Testis (tissue), 3 donors: ENCODE data around the gene GP1BA. TPM values are rescaled to one million over a fixed set of nuclear protein-coding genes. Genes with fewer than 3 reads are reported as not detected.

Experiments used
- DNase-seq: peaks from one replicate; pipeline ENCODE4 v3.0.0-alpha.2; 2019
- H3K27ac ChIP-seq, 2 donors: fragments of 200-600 bp; sonication (generic); one replicate each; pipeline ENCODE4 v1.5.1; 2019
- H3K27me3 ChIP-seq: fragments of 200-600 bp; sonication (generic); one replicate; pipeline ENCODE4 v1.5.1; 2019
- H3K36me3 ChIP-seq: fragments of 200-600 bp; sonication (generic); one replicate; pipeline ENCODE4 v1.5.1; 2017; ENCODE audit warnings: low read depth; ENCODE audit errors: missing control alignments
- H3K4me1 ChIP-seq: fragments of 200-600 bp; sonication (generic); one replicate; pipeline ENCODE4 v1.5.1; 2019
- H3K4me3 ChIP-seq, 2 donors: fragments of 200-600 bp; sonication (generic); one replicate each; pipeline ENCODE4 v1.5.1; 2017 to 2019
- H3K9me3 ChIP-seq: fragments of 200-600 bp; sonication (generic); one replicate; pipeline ENCODE4 v1.5.1; 2017
- POLR2A ChIP-seq: fragments of 450-650 bp; IDR thresholded peaks from one replicate; pipeline ENCODE4 v1.6.1; 2017; ENCODE audit warnings: antibody characterized with exemption, mild to moderate bottlenecking, moderate library complexity
- WGBS, 2 donors: methylation state at CpG; one replicate each; pipeline ENCODE4 v1.1.5; 2018; 5-methylcytosine and 5-hydroxymethylcytosine counted together
- intact Hi-C: fragments of 100-400 bp; cut with DNase I; formaldehyde crosslinking; loops from one replicate; pipeline ENCODE4 v1.15.1; 2023; ENCODE audit warnings: low total_unique reads
- polyA plus RNA-seq: library from polyadenylated mRNA; stranded (reverse); fragments of 350-450 nt; fragmentation: Illumina TruSeq; extraction: RNeasy Lipid Tissue Mini Kit (QIAGEN cat#74804); gene quantifications from one replicate; pipeline ENCODE4 v1.2.3, GENCODE V29; 2014; ENCODE audit warnings: low read depth, low replicate concordance; ENCODE audit not compliant: insufficient read depth
- total RNA-seq, 2 donors: library from RNA; depleted of rRNA; stranded (reverse); fragments of >200 nt; gene quantifications; one replicate each; pipeline ENCODE4 v1.2.3, GENCODE V29; 2016
- TF ChIP-seq, protein P1 (sequence below), 3 experiments: fragments of 450-650 bp in 2 of 3; fragments of 200-600 bp in 1 of 3; sonication (generic) in 1 of 3; IDR thresholded peaks; one replicate each; pipeline ENCODE4 v1.5.1; 2016 to 2019; ENCODE audit warnings: antibody characterized with exemption in 3 of 3, mild to moderate bottlenecking in 2 of 3, moderate library complexity in 1 of 3

Gene GP1BA
- total and polyA plus RNA-seq, 3 donors from 2014 or later, result 0.12 to 0.88 (median 0.47) TPM

DNA sequence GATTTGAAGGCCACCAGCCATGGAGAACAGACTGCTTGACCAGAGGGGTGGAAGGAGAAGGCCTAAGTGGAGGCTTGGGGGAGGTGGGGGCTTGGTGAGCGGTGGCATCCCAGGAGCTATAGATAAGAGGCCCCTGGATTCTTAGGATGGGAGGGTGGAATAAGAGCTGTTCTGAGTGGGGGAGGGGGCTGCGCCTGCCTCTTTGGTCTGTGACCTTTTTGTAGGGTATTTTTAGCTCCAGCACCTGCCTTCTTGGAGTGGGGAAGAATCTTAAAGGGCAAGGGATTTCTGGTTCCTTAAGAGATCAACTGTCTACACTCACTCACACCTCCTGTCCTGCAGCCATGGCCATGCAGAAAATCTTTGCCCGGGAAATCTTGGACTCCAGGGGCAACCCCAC, 19.4 kb downstream of the GP1BA start:
- peaks cover 7% of the 10 kb centered on the region for H3K4me1 ChIP-seq
- H3K9me3 ChIP-seq, result no peaks in the 10 kb centered on the region
- H3K27ac ChIP-seq, result no peak overlapping the region
- no peaks in the 10 kb centered on the region for H3K36me3 ChIP-seq
- TF ChIP-seq POLR2A, result no peak
- TF ChIP-seq, protein P1, sequence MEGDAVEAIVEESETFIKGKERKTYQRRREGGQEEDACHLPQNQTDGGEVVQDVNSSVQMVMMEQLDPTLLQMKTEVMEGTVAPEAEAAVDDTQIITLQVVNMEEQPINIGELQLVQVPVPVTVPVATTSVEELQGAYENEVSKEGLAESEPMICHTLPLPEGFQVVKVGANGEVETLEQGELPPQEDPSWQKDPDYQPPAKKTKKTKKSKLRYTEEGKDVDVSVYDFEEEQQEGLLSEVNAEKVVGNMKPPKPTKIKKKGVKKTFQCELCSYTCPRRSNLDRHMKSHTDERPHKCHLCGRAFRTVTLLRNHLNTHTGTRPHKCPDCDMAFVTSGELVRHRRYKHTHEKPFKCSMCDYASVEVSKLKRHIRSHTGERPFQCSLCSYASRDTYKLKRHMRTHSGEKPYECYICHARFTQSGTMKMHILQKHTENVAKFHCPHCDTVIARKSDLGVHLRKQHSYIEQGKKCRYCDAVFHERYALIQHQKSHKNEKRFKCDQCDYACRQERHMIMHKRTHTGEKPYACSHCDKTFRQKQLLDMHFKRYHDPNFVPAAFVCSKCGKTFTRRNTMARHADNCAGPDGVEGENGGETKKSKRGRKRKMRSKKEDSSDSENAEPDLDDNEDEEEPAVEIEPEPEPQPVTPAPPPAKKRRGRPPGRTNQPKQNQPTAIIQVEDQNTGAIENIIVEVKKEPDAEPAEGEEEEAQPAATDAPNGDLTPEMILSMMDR (IDR thresholded peaks at IDR 0.05), result no peak
- no peaks in the 10 kb centered on the region for H3K27me3 ChIP-seq
- WGBS, 2 donors, result 65 to 68% methylated on average over 3 of the region's 3 CpGs
- no peak overlapping the region for H3K4me3 ChIP-seq
- DNase-seq, result no peak
- intact Hi-C loops, result no loop called here

DNA sequence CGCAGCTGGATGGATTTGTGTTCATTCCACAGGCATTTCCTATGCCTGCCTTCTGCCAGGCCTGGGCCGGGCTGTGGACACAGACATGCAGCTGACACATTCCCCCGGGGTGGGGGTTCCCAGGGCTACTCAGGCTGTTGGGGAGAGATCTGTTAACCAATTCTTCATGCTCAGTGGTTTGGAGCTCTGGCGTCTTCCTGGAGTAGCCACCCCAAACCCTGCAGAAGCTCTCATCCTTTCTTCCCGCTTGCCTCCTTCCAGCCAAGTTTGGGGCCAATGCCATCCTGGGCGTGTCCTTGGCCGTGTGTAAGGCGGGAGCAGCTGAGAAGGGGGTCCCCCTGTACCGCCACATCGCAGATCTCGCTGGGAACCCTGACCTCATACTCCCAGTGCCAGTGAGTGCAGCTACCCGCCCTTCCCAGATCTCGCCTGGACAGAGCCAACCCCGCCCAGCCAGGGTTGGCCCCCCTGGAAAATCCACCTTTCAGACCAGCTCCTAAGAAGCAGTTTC, 21.4 kb downstream of the GP1BA start:
- Histone ChIP-seq H3K27me3 (no peaks in the 10 kb centered on the region), H3K4me1 (no peaks in the 10 kb centered on the region), H3K4me3 (no peak overlapping the region), H3K9me3 (no peaks in the 10 kb centered on the region), H3K36me3 (no peaks in the 10 kb centered on the region), H3K27ac (no peak overlapping the region)
- TF ChIP-seq, protein P1 (IDR thresholded peaks at IDR 0.05), result no peak
- TF ChIP-seq POLR2A, result no peak
- WGBS, 2 donors, result 81 to 88% methylated on average over 14 of the region's 14 CpGs
- no peak for DNase-seq
- intact Hi-C loops, result no loop called here

DNA sequence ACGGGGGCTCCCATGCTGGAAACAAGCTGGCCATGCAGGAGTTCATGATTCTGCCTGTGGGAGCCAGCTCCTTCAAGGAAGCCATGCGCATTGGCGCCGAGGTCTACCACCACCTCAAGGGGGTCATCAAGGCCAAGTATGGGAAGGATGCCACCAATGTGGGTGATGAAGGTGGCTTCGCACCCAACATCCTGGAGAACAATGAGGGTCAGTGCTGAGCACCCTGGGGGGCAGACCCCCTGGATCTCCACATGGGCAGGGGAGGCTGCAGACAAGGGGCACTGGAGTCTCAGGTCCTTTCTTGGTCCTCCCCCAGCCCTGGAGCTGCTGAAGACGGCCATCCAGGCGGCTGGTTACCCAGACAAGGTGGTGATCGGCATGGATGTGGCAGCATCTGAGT, 23.0 kb downstream of the GP1BA start:
- intact Hi-C loops, result no loop called here
- DNase-seq, result no peak
- Histone ChIP-seq H3K4me3 (no peak overlapping the region), H3K27ac (no peak overlapping the region), H3K27me3 (no peaks in the 10 kb centered on the region), H3K4me1 (no peaks in the 10 kb centered on the region), H3K36me3 (no peaks in the 10 kb centered on the region), H3K9me3 (no peaks in the 10 kb centered on the region)
- no peak for TF ChIP-seq POLR2A
- TF ChIP-seq, protein P1 (IDR thresholded peaks at IDR 0.05), result no peak
- 82 to 97% methylated on average over 5 to 6 of the region's 8 CpGs for WGBS, 2 donors

DNA sequence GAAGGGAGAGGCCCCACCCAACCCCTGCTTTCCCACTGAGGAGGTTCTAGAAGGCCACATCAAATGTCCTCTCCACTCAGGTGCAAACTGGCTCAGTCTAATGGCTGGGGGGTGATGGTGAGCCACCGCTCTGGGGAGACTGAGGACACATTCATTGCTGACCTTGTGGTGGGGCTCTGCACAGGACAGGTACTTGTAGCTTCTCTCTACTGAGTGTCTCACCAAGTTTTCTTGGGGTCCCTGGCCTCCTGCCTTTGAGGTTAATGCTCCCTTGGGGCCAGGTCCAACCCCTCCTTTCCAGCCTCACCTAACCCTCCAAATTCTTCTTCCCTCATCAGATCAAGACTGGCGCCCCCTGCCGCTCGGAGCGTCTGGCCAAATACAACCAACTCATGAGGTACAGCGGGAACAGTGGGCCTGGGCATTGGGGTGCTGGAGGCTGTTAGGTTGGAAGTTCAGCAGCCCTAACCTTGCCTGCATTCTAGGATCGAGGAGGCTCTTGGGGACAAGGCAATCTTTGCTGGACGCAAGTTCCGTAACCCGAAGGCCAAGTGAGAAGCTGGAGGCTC, 24.5 kb downstream of the GP1BA start:
- H3K9me3 ChIP-seq, result no peaks in the 10 kb centered on the region
- no peaks in the 10 kb centered on the region for H3K36me3 ChIP-seq
- intact Hi-C loops, result no loop called here
- no peaks in the 10 kb centered on the region for H3K27me3 ChIP-seq
- WGBS, 2 donors, result 81 to 89% methylated on average over 7 to 10 of the region's 10 CpGs
- no peak for DNase-seq
- TF ChIP-seq, protein P1 (IDR thresholded peaks at IDR 0.05), result no peak
- no peak for TF ChIP-seq POLR2A
- H3K27ac ChIP-seq, result no peak overlapping the region
- no peak overlapping the region for H3K4me3 ChIP-seq
- no peaks in the 10 kb centered on the region for H3K4me1 ChIP-seq

DNA sequence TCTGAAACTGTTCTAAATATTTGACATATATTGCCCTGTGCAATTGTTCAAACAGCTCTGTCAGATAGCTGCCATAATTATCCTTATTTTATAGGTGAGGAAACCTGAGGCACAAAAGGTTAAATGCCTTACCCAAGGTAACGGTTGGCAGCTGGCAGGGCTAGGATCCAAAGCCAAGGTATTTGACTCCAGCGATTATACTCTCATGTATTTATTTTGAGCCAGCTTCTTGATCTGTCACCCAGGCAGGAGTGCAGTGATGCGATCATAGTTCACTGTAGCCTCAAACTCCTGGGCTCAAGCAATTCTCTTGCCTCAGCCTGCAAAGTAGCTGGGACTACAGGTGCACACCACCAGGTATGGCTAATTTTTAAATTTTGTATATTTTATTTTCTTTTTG, 26.0 kb downstream of the GP1BA start:
- no peak for DNase-seq
- H3K36me3 ChIP-seq, result no peaks in the 10 kb centered on the region
- TF ChIP-seq, protein P1 (IDR thresholded peaks at IDR 0.05), result no peak
- TF ChIP-seq POLR2A, result no peak

More for the DNA sequence above, 26.0 kb downstream of the GP1BA start:
- no peak overlapping the region for H3K27ac ChIP-seq
- H3K27me3 ChIP-seq, result no peaks in the 10 kb centered on the region
- intact Hi-C loops, result no loop called here
- no peaks in the 10 kb centered on the region for H3K4me1 ChIP-seq
- 75 to 90% methylated on average over 3 of the region's 3 CpGs for WGBS, 2 donors
- H3K4me3 ChIP-seq, result no peak overlapping the region
- no peaks in the 10 kb centered on the region for H3K9me3 ChIP-seq
